ENCODE measurements around the gene TRAPPC10. TPM values are rescaled to one million over a fixed set of nuclear protein-coding genes. Genes with fewer than 3 reads are reported as not detected.

TRAPPC10 gene
- total RNA-seq, 1 experiment from 2014 or later = 31.5 TPM

GRCh38 chr21:44054710-44055109, 42.6 kb downstream of the TRAPPC10 start:
- Histone ChIP-seq H3K9ac (ENCODE audit: low read length) (no peak overlapping the region), H3K4me3 (replicated peaks in 1 of 2; ENCODE audit: low read depth in 1 of 2, low read length in 2 of 2) (no peak overlapping the region), H2AFZ (ENCODE audit: low read depth, low read length, poor library complexity, severe bottlenecking) (no peak overlapping the region), H3K27ac (ENCODE audit: low read depth, low read length) (no peak overlapping the region), H3K4me1 (ENCODE audit: control insufficient read depth in 1 of 2, insufficient read depth in 2 of 2, low read length in 2 of 2) (peaks cover 4% of the 10 kb centered on the region in 2 experiments; a peak in 2 of 4 replicates), H3K27me3 (ENCODE audit: insufficient read depth, low read length) (no peaks in the 10 kb centered on the region), H3K9me2 (ENCODE audit: insufficient read depth) (no peaks in the 10 kb centered on the region), H3K36me3 (ENCODE audit: control insufficient read depth in 1 of 2, insufficient read depth in 2 of 2, low read length in 2 of 2) (peaks cover 3 to 4% of the 10 kb centered on the region in 2 experiments; a peak in 2 of 4 replicates), H3K4me2 (ENCODE audit: low read length) (no peak overlapping the region), H3K9me3 (ENCODE audit: control insufficient read depth in 1 of 2, insufficient read depth in 1 of 2, low read depth in 1 of 2, low read length in 2 of 2) (no peaks in the 10 kb centered on the region), H4K20me1 (ENCODE audit: insufficient read depth) (no peaks in the 10 kb centered on the region), H3K79me2 (ENCODE audit: insufficient read depth, low read length) (peaks cover 31% of the 10 kb centered on the region)
- POLR2A ChIA-PET = no interaction called here
- RAD21 ChIA-PET (ENCODE audit: low non-redundant PET in 1 of 2, low total read pairs in 2 of 2, uncharacterized antibody in 2 of 2, unreplicated experiment in 2 of 2) = no interaction called here
- no TSS peak for BruUV-seq (replicated peaks)
- DNase-seq (ENCODE audit: low read depth, low spot score) (no peak), ATAC-seq (0 out of 2 replicates have a peak, but pooled peaks have one; percentile 30)
- CTCF ChIA-PET = no interaction called here
- intact Hi-C loops (cut with micrococcal nuclease) = no loop called here
- no peak for TF ChIP-seq ZFX (IDR thresholded peaks at IDR 0.05)
- TF ChIP-seq, protein P1, sequence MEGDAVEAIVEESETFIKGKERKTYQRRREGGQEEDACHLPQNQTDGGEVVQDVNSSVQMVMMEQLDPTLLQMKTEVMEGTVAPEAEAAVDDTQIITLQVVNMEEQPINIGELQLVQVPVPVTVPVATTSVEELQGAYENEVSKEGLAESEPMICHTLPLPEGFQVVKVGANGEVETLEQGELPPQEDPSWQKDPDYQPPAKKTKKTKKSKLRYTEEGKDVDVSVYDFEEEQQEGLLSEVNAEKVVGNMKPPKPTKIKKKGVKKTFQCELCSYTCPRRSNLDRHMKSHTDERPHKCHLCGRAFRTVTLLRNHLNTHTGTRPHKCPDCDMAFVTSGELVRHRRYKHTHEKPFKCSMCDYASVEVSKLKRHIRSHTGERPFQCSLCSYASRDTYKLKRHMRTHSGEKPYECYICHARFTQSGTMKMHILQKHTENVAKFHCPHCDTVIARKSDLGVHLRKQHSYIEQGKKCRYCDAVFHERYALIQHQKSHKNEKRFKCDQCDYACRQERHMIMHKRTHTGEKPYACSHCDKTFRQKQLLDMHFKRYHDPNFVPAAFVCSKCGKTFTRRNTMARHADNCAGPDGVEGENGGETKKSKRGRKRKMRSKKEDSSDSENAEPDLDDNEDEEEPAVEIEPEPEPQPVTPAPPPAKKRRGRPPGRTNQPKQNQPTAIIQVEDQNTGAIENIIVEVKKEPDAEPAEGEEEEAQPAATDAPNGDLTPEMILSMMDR (IDR thresholded peaks at IDR 0.05 in 2 of 3, conservative IDR thresholded peaks at IDR 0.05 in 1 of 3; ENCODE audit: borderline replicate concordance in 1 of 3, insufficient read depth in 1 of 3, low read depth in 2 of 3, low read length in 2 of 3) = no peak
- no peak for TF ChIP-seq ELF1 (IDR thresholded peaks at IDR 0.05; ENCODE audit: borderline replicate concordance, low read depth)
- TF ChIP-seq EZH2 (IDR thresholded peaks at IDR 0.05) = no peak
- TF ChIP-seq, protein P2, sequence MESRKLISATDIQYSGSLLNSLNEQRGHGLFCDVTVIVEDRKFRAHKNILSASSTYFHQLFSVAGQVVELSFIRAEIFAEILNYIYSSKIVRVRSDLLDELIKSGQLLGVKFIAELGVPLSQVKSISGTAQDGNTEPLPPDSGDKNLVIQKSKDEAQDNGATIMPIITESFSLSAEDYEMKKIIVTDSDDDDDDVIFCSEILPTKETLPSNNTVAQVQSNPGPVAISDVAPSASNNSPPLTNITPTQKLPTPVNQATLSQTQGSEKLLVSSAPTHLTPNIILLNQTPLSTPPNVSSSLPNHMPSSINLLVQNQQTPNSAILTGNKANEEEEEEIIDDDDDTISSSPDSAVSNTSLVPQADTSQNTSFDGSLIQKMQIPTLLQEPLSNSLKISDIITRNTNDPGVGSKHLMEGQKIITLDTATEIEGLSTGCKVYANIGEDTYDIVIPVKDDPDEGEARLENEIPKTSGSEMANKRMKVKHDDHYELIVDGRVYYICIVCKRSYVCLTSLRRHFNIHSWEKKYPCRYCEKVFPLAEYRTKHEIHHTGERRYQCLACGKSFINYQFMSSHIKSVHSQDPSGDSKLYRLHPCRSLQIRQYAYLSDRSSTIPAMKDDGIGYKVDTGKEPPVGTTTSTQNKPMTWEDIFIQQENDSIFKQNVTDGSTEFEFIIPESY (IDR thresholded peaks at IDR 0.05; ENCODE audit: extremely low read depth, insufficient replicate concordance, low read length) = no peak
- TF ChIP-seq ATF3 (IDR thresholded peaks at IDR 0.05) = no peak
- TF ChIP-seq RAD21 (IDR thresholded peaks at IDR 0.05; ENCODE audit: low read depth) = no peak
- TF ChIP-seq POLR2A (IDR thresholded peaks at IDR 0.05; ENCODE audit: borderline replicate concordance, extremely low read depth, insufficient read depth, insufficient read length) = no peak
- TF ChIP-seq CEBPB (IDR thresholded peaks at IDR 0.05; ENCODE audit: low read depth) = no peak
- TF ChIP-seq, protein P3, sequence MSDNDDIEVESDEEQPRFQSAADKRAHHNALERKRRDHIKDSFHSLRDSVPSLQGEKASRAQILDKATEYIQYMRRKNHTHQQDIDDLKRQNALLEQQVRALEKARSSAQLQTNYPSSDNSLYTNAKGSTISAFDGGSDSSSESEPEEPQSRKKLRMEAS (IDR thresholded peaks at IDR 0.05) = no peak
- TF ChIP-seq REST (IDR thresholded peaks at IDR 0.05; ENCODE audit: low read depth) = no peak
- no peak for TF ChIP-seq POLR2AphosphoS5 (IDR thresholded peaks at IDR 0.05; ENCODE audit: low read depth, low read length)
- TF ChIP-seq SRF (IDR thresholded peaks at IDR 0.05; ENCODE audit: low read depth) = no peak
